Lung (tissue), 12 donors: ENCODE results near the gene C15orf39. TPM values are rescaled to one million over a fixed set of nuclear protein-coding genes. Genes with fewer than 3 reads are reported as not detected.

Experiments used
- ATAC-seq: fragments of 200-7000 bp; cut with Tn5 transposase; one replicate; pipeline ENCODE4 v1.9.1; 2020; ENCODE audit warnings: moderate number of reproducible peaks; ENCODE audit not compliant: insufficient read depth, low FRiP score
- DNase-seq, 3 donors: peaks; one replicate each; pipeline ENCODE4 v3.0.0-alpha.2; 2013 to 2017
- H3K27ac ChIP-seq, 2 donors: one replicate each; pipeline ENCODE4 v1.5.1; 2013; ENCODE audit warnings: mild to moderate bottlenecking in 2 of 2, moderate library complexity in 2 of 2, control low read depth in 1 of 2, inconsistent platforms in 1 of 2, low read depth in 1 of 2, low read length in 1 of 2
- H3K27me3 ChIP-seq, 3 donors: one replicate each; pipeline ENCODE4 v1.5.1; 2013; ENCODE audit warnings: low read length in 2 of 3; ENCODE audit not compliant: control insufficient read depth in 3 of 3, insufficient read depth in 3 of 3
- H3K36me3 ChIP-seq, 4 donors: one replicate each; pipeline ENCODE4 v1.5.1; 2013; ENCODE audit warnings: low read length in 4 of 4, mild to moderate bottlenecking in 1 of 4, moderate library complexity in 1 of 4; ENCODE audit not compliant: control insufficient read depth in 4 of 4, insufficient read depth in 4 of 4
- H3K4me1 ChIP-seq, 5 donors: one replicate each; pipeline ENCODE4 v1.5.1; 2013; ENCODE audit warnings: low read length in 5 of 5, mild to moderate bottlenecking in 2 of 5, moderate library complexity in 1 of 5; ENCODE audit not compliant: control insufficient read depth in 5 of 5, insufficient read depth in 5 of 5
- H3K4me3 ChIP-seq: one replicate; pipeline ENCODE4 v1.5.1; 2013; ENCODE audit warnings: mild to moderate bottlenecking, control low read depth, moderate library complexity
- H3K9ac ChIP-seq, 2 donors: one replicate each; pipeline ENCODE4 v1.5.1; 2013; ENCODE audit warnings: low read length in 2 of 2, control low read depth in 1 of 2; ENCODE audit not compliant: insufficient read depth in 1 of 2
- H3K9me3 ChIP-seq, 4 donors: one replicate each; pipeline ENCODE4 v1.5.1; 2013; ENCODE audit warnings: low read length in 3 of 4, mild to moderate bottlenecking in 1 of 4, moderate library complexity in 1 of 4; ENCODE audit not compliant: control insufficient read depth in 4 of 4, insufficient read depth in 3 of 4
- CTCF ChIP-seq: IDR thresholded peaks from 2 replicates; pipeline ENCODE4 v1.5.1; 2012; ENCODE audit warnings: mild to moderate bottlenecking; ENCODE audit errors: control extremely low read depth, extremely low read depth
- WGBS, 2 donors: extraction: QIAGEN DNeasy Blood & Tissue Kit; methylation state at CpG; one replicate each; pipeline ENCODE4 v1.1.7; 2013; 5-methylcytosine and 5-hydroxymethylcytosine counted together
- polyA plus RNA-seq, 2 donors: library from polyadenylated mRNA; stranded (reverse); fragments of 200-250 nt; gene quantifications; one replicate each; pipeline ENCODE4 v1.2.1, GENCODE V29; 2013
- total RNA-seq, 2 donors: library from RNA; depleted of rRNA in 1 of 2; stranded (reverse); fragments of >200 nt in 1 of 2; gene quantifications; one replicate each; pipeline ENCODE4 v1.2.1, GENCODE V29; 2014 to 2021
- donor health status: control.
- donor health status: control.
- donor health status: Bipolar disorder and iron deficiency.
- donor health status: healthy.
- donor health status: DM: yes; HTN: yes; CAD: no.

The C15orf39 gene
- total and polyA plus RNA-seq, 4 donors: 13.1 to 57.7 (median 25.6) TPM

GRCh38 chr15:75206006-75206405 lies 4.3 kb downstream of the C15orf39 start:
- WGBS, 2 donors: 93 to 97% methylated on average over 11 of the region's 11 CpGs
- Histone ChIP-seq H3K9ac (no peak overlapping the region), H3K9me3 (no peaks in the 10 kb centered on the region), H3K27ac (no peak overlapping the region), H3K4me3 (no peak overlapping the region), H3K36me3 (peaks cover 2 to 53% (median 19%) of the 10 kb centered on the region in 4 donors), H3K27me3 (no peaks in the 10 kb centered on the region), H3K4me1 (peaks cover 0 to 25% (median 11%) of the 10 kb centered on the region in 5 donors)
- DNase-seq (no peak), ATAC-seq (no peak)
- TF ChIP-seq CTCF: no peak

GRCh38 chr15:75206803-75207617 lies 5.3 kb downstream of the C15orf39 start:
- DNase-seq: no peak
- Histone ChIP-seq H3K36me3 (peaks cover 6 to 62% (median 24%) of the 10 kb centered on the region in 4 donors), H3K27me3 (no peaks in the 10 kb centered on the region), H3K4me1 (peaks cover 0 to 19% (median 7%) of the 10 kb centered on the region in 5 donors), H3K27ac (no peak overlapping the region), H3K4me3 (no peak overlapping the region), H3K9me3 (no peaks in the 10 kb centered on the region), H3K9ac (no peak overlapping the region)
- TF ChIP-seq CTCF: no peak
- no peak for ATAC-seq
- 79 to 81% methylated on average over 19 of the region's 19 CpGs for WGBS, 2 donors

- Histone ChIP-seq H3K27ac (no peak overlapping the region), H3K4me3 (no peak overlapping the region), H3K9ac (no peak overlapping the region), H3K4me1 (peaks cover 0 to 17% (median 7%) of the 10 kb centered on the region in 5 donors), H3K36me3 (peaks cover 6 to 71% (median 27%) of the 10 kb centered on the region in 4 donors), H3K27me3 (no peaks in the 10 kb centered on the region), H3K9me3 (no peaks in the 10 kb centered on the region)
- DNase-seq (no peak), ATAC-seq (no peak)
- TF ChIP-seq CTCF: no peak
- WGBS, 2 donors: 89 to 93% methylated on average over 20 of the region's 20 CpGs
These were observed 6.2 kb downstream of the C15orf39 start for GRCh38 chr15:75207618-75208500.
